ENCODE data around the gene SLC47A2. TPM values are rescaled to one million over a fixed set of nuclear protein-coding genes. Genes with fewer than 3 reads are reported as not detected.
"Not testable (repeated sequence)": the region's sequence is repeated elsewhere in the genome, so short reads cannot be mapped to it uniquely, and the experiment has no call there.

The SLC47A2 gene
- 0.33 TPM in 1 of 2 replicates, not detected in the other for total RNA-seq (ENCODE audit: low replicate concordance)

DNA sequence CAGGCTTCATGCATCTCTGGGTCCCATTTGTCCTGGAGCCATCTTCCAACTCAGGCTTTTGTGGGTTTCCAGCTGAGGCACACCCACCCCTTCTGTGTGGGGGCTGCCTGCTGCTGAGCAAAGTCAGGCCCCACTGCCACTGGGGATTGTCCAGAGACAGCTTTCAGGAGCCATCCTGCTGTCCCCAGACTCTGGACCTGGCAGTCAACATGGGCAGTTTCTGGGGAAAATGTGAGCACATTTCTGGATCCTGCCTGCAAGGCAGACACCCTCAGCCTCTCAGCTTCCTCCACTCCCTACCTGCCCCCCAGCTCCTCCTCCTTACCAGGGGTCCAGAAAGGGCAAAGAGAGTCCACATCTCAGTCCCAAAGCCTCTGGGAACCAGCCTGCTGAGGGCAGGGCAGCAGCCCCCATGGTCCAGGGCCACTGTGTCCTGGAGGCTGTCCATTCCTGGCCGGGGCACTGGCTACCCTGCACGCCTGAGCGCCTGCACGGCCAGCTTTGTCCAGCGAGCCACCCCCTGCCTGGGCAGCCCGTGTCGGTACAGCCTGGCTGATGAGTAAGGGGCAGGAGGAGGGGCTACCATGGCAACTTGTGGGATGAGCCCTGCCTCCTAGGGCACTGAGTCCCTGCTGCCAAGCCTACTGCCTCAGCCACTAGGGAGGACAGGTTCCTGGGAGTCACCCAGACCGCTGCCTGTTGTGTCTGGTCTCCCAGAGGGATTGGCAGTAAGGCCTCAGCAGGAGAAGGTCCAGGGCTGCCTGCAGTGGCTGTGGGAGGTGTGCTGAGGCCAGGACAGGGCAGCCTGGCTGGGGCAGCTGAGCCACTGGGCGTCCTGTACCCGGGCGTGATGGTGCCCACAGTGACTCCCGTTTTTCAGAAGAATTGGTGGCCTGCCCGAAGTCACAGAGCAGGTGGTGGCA is at the start of gene SLC47A2:
Gene SLC47A2 (minus strand): TSS at position 477 of the 923 bp plus-strand sequence. CDS start 29 bp downstream, at position 448.
- H3K4me3 ChIP-seq (ENCODE audit: low read depth, low read length) = no peak within 1 kb of the TSS
- DNase-seq (ENCODE audit: low read depth) = no peak
- TF ChIP-seq, protein P1, sequence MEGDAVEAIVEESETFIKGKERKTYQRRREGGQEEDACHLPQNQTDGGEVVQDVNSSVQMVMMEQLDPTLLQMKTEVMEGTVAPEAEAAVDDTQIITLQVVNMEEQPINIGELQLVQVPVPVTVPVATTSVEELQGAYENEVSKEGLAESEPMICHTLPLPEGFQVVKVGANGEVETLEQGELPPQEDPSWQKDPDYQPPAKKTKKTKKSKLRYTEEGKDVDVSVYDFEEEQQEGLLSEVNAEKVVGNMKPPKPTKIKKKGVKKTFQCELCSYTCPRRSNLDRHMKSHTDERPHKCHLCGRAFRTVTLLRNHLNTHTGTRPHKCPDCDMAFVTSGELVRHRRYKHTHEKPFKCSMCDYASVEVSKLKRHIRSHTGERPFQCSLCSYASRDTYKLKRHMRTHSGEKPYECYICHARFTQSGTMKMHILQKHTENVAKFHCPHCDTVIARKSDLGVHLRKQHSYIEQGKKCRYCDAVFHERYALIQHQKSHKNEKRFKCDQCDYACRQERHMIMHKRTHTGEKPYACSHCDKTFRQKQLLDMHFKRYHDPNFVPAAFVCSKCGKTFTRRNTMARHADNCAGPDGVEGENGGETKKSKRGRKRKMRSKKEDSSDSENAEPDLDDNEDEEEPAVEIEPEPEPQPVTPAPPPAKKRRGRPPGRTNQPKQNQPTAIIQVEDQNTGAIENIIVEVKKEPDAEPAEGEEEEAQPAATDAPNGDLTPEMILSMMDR (IDR thresholded peaks at IDR 0.05; ENCODE audit: insufficient read depth, low read length) = no peak

DNA sequence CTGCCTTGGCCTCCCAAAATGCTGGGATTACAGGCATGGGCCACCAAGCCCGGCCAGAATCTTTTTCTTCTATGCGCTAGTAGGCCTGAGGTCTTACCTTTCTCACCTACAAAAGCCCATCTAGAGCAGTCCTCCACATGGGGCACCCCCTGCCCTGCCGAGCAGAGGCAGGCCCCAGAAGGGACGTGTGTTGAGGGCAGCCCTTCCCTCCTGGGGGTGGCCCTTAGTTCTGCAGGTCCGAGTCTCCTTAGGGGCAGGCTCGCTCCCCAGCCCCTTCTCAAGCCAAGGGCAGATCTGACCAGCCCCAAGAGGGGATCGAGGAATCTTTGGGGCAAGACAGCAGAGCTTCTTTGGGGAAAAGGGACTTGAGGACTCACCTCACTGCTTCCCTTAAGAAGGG is 49.6 kb upstream of the SLC47A2 start:
- TF ChIP-seq, protein P1 (IDR thresholded peaks at IDR 0.05; ENCODE audit: insufficient read depth, low read length) = no peak
- no peak for DNase-seq (ENCODE audit: low read depth)
- H3K4me3 ChIP-seq (ENCODE audit: low read depth, low read length) = no peak overlapping the region

DNA sequence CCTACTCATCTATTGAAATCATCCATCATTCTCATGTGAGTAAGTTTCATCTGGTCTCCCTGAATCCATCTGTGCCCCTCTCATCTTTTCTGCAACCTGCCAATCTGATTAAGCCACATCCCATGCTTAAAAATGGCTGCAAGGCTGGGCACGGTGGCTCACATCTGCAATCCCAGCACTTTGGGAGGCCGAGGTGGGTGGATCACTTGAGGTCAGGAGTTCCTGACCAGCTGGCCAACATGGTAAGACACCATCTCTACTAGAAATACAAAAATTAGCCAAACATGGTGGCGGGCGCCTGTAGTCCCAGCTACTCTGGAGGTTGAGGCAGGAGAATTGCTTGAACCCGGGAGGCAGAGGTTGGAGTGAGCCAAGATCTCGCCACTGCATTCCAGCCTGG is 47.6 kb upstream of the SLC47A2 start:
- DNase-seq (ENCODE audit: low read depth); H3K4me3 ChIP-seq (ENCODE audit: low read depth, low read length): not testable (repeated sequence)

GRCh38 chr17:19763416-19763815 is 47.0 kb upstream of the SLC47A2 start:
- no peak for DNase-seq (ENCODE audit: low read depth)
- TF ChIP-seq, protein P1 (IDR thresholded peaks at IDR 0.05; ENCODE audit: insufficient read depth, low read length) = no peak

DNA sequence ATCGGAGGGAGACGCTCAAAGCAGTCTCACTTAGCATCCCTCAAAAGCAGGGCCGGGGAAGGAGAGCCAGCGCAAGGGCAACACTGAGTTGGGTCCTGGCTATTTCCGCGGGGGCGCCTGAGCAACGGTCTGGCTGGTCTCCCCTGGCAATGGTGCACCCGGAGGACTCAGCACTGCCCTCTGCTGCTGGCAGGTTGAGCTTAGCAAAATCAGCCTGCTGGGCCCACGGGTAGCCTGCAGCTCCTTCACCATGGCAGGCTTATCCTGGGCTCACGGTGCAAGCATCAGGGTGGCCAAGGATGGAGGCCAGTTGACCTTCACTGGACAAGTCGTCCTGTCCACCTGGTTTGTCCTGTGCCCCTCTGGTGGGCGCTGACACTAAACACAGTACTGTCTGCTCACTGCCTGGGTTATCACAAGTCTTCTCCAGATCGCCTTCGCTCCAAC is 46.2 kb upstream of the SLC47A2 start:
- TF ChIP-seq, protein P1 (IDR thresholded peaks at IDR 0.05; ENCODE audit: insufficient read depth, low read length) = peak; percentile 72
- DNase-seq (ENCODE audit: low read depth) = peak; percentile 61

More at GRCh38 chr17:19763416-19763815, 47.0 kb upstream of the SLC47A2 start:
- no peak overlapping the region for H3K4me3 ChIP-seq (ENCODE audit: low read depth, low read length)

GRCh38 chr17:19760746-19761145 is 44.4 kb upstream of the SLC47A2 start:
- no peak for DNase-seq (ENCODE audit: low read depth)
- TF ChIP-seq, protein P1 (IDR thresholded peaks at IDR 0.05; ENCODE audit: insufficient read depth, low read length) = no peak
- H3K4me3 ChIP-seq (ENCODE audit: low read depth, low read length) = no peak overlapping the region

More for the DNA sequence above, 46.2 kb upstream of the SLC47A2 start:
- H3K4me3 ChIP-seq (ENCODE audit: low read depth, low read length) = no peak overlapping the region

Measured in fibroblast of the aortic adventitia (primary cell).